Psoas muscle (tissue), 8 donors: ENCODE measurements around the gene SLC25A19. TPM values are rescaled to one million over a fixed set of nuclear protein-coding genes. Genes with fewer than 3 reads are reported as not detected.

Source experiments
- ATAC-seq, 4 donors: fragments of 200-7000 bp; cut with Tn5 transposase; one replicate each; pipeline ENCODE4 v1.9.1; 2020; ENCODE audit warnings: moderate library complexity in 3 of 4, mild to moderate bottlenecking in 2 of 4
- DNase-seq, 2 donors: peaks; one replicate each; pipeline ENCODE4 v3.0.0-alpha.2; 2020
- H3K27ac ChIP-seq: fragments of 200-600 bp; one replicate; pipeline ENCODE4 v1.8.0; 2022
- H3K27me3 ChIP-seq, 3 donors: fragments of 200-600 bp in 1 of 3; one replicate each; pipeline versions ENCODE4 v1.6.1 to v1.8.0; 2013 to 2022; ENCODE audit warnings: low read length in 2 of 3, mild to moderate bottlenecking in 2 of 3, moderate library complexity in 1 of 3; ENCODE audit not compliant: insufficient read depth in 3 of 3
- H3K36me3 ChIP-seq, 2 donors: fragments of 200-600 bp in 1 of 2; one replicate each; pipeline versions ENCODE4 v1.6.1 to v1.8.0; 2013 to 2022; ENCODE audit warnings: low read depth in 1 of 2, mild to moderate bottlenecking in 1 of 2, moderate library complexity in 1 of 2; ENCODE audit not compliant: insufficient read depth in 1 of 2
- H3K4me1 ChIP-seq: fragments of 200-600 bp; one replicate; pipeline ENCODE4 v1.8.0; 2022
- H3K4me3 ChIP-seq: fragments of 200-600 bp; one replicate; pipeline ENCODE4 v1.8.0; 2022; ENCODE audit warnings: mild to moderate bottlenecking
- H3K9me3 ChIP-seq: fragments of 200-600 bp; one replicate; pipeline ENCODE4 v1.8.0; 2022
- CTCF ChIP-seq: fragments of 200-600 bp; IDR thresholded peaks from one replicate; pipeline ENCODE4 v1.8.0; 2022; ENCODE audit warnings: antibody characterized with exemption
- WGBS, 3 donors: extraction: QIAGEN DNeasy Blood & Tissue Kit; methylation state at CpG; one replicate each; pipeline versions ENCODE4 v1.1.6 to v1.1.7; 2013; 5-methylcytosine and 5-hydroxymethylcytosine counted together
- intact Hi-C, 2 donors: fragments of 100-400 bp; cut with DNase I; formaldehyde crosslinking; loops; one replicate each; pipeline versions ENCODE4 v1.11.0 to v1.14.2; 2022
- polyA plus RNA-seq, 3 donors: library from polyadenylated mRNA; stranded (reverse); fragments of 200-250 nt; gene quantifications; one replicate each; pipeline ENCODE4 v1.2.3, GENCODE V29; 2013
- total RNA-seq, 4 donors: library from RNA; stranded (reverse); fragmentation: NEBNext Ultra II Directional in 2 of 4; extraction: Animal tissue kit (Norgen Biotek cat#: 25700) in 2 of 4; gene quantifications; one replicate each; pipeline versions ENCODE4 v1.2.1 to v1.2.4, GENCODE V29; 2021 to 2023
- donor health status: healthy with polysubstance abuse.
- donor health status: DM: no; HTN: no; CAD: no; lungs with moderate emphysema.
- donor health status: Bipolar disorder and iron deficiency.
- donor health status: healthy.
- donor health status: DM: yes; HTN: yes; CAD: no.
- donor health status: DM: no; HTN: no; CAD: no.
- donor health status: DM: no; HTN: no; CAD: no.
- donor health status: DM: yes; HTN: yes; CAD: no.

SLC25A19 gene
- total and polyA plus RNA-seq, 7 donors: 11.3 to 52.7 (median 24.9) TPM

GRCh38 chr17:75241502-75241901 lies 47.7 kb downstream of the SLC25A19 start:
- Histone ChIP-seq H3K4me1 (peaks cover 8% of the 10 kb centered on the region), H3K27ac (peak overlapping the region; percentile 65), H3K36me3 (peaks cover 3 to 100% of the 10 kb centered on the region in 2 donors), H3K9me3 (no peaks in the 10 kb centered on the region), H3K4me3 (no peak overlapping the region), H3K27me3 (no peaks in the 10 kb centered on the region)
- ATAC-seq (no peak), DNase-seq (no peak)
- intact Hi-C loops: no loop called here
- WGBS, 3 donors: 67 to 79% (median 71%) methylated on average over 9 of the region's 9 CpGs
- TF ChIP-seq CTCF: no peak

GRCh38 chr17:75241143-75241430 lies 48.1 kb downstream of the SLC25A19 start:
- intact Hi-C loops: no loop called here
- Histone ChIP-seq H3K27ac (no peak overlapping the region), H3K4me1 (peaks cover 8% of the 10 kb centered on the region), H3K9me3 (no peaks in the 10 kb centered on the region), H3K4me3 (no peak overlapping the region), H3K27me3 (no peaks in the 10 kb centered on the region), H3K36me3 (peaks cover 3 to 100% of the 10 kb centered on the region in 2 donors)
- WGBS, 3 donors: 56 to 76% (median 60%) methylated on average over 7 of the region's 7 CpGs
- TF ChIP-seq CTCF: no peak
- ATAC-seq: no peak
- peak; percentile 60 to 65 for DNase-seq

GRCh38 chr17:75240394-75241142 lies 48.7 kb downstream of the SLC25A19 start:
- H3K27ac ChIP-seq: no peak overlapping the region
- DNase-seq (peak; percentile 53 to 58), ATAC-seq (peak in 2 of 4 donors; percentile 16 to 24)
- H3K36me3 ChIP-seq: peaks cover 3 to 100% of the 10 kb centered on the region in 2 donors
- intact Hi-C loops: no loop called here
- H3K27me3 ChIP-seq: no peaks in the 10 kb centered on the region
- peaks cover 8% of the 10 kb centered on the region for H3K4me1 ChIP-seq
- no peak overlapping the region for H3K4me3 ChIP-seq
- 63 to 65% (median 63%) methylated on average over 22 to 23 of the region's 23 CpGs for WGBS, 3 donors
- no peaks in the 10 kb centered on the region for H3K9me3 ChIP-seq
- peak; percentile 32 for TF ChIP-seq CTCF

- no peak overlapping the region for H3K4me3 ChIP-seq
- peaks cover 3 to 100% of the 10 kb centered on the region in 2 donors for H3K36me3 ChIP-seq
- H3K27me3 ChIP-seq: no peaks in the 10 kb centered on the region
- intact Hi-C loops: no loop called here
- DNase-seq: no peak
- H3K27ac ChIP-seq: no peak overlapping the region
- 85 to 86% (median 86%) methylated on average over 23 of the region's 23 CpGs for WGBS, 3 donors
- no peak for ATAC-seq
- peaks cover 8% of the 10 kb centered on the region for H3K4me1 ChIP-seq
- no peak for TF ChIP-seq CTCF
- no peaks in the 10 kb centered on the region for H3K9me3 ChIP-seq
Measured at GRCh38 chr17:75239778-75240393, 49.3 kb downstream of the SLC25A19 start.
